ENCODE measurements around the gene WDR35. TPM values are rescaled to one million over a fixed set of nuclear protein-coding genes. Genes with fewer than 3 reads are reported as not detected.

The WDR35 gene
- total and polyA plus RNA-seq, 2 donors (not counting 3 experiments of a cell fraction or from before 2014, with no cell fraction given) = 3.6 to 8.0 TPM

- Histone ChIP-seq H3K9ac (replicated peaks; ENCODE audit: extremely low read depth, insufficient read depth, low read length) (no peak overlapping the region), H3K4me1 (ENCODE audit: control insufficient read depth, extremely low read depth, insufficient read depth, low read length) (no peaks in the 10 kb centered on the region), H4K20me1 (replicated peaks; ENCODE audit: control insufficient read depth, extremely low read depth, insufficient read depth, low read length) (no peaks in the 10 kb centered on the region), H3K27ac (ENCODE audit: insufficient read depth, low read depth, low read length) (no peak overlapping the region), H3K79me2 (ENCODE audit: control insufficient read depth, insufficient read depth, low read length) (no peaks in the 10 kb centered on the region), H3K36me3 (ENCODE audit: control insufficient read depth in 2 of 2, extremely low read depth in 1 of 2, insufficient read depth in 2 of 2, low read length in 2 of 2) (no peaks in the 10 kb centered on the region), H3K9me1 (replicated peaks; ENCODE audit: control insufficient read depth, extremely low read depth, insufficient read depth, low read length) (no peaks in the 10 kb centered on the region), H3K4me3 (replicated peaks in 1 of 3; ENCODE audit: insufficient read depth in 1 of 3, low read depth in 1 of 3, low read length in 3 of 3) (no peak overlapping the region), H3K27me3 (ENCODE audit: control insufficient read depth in 2 of 2, insufficient read depth in 2 of 2, low read length in 2 of 2) (no peaks in the 10 kb centered on the region), H2AFZ (ENCODE audit: low read depth, low read length) (no peak overlapping the region), H3K4me2 (ENCODE audit: insufficient read depth, low read length) (no peak overlapping the region), H3K9me3 (replicated peaks; ENCODE audit: control insufficient read depth, insufficient read depth, low read length) (no peaks in the 10 kb centered on the region)
- no peak for DNase-seq (ENCODE audit: low read depth, low spot score)
- FAIRE-seq = no peak
- POLR2A ChIA-PET = no interaction called here
- BruUV-seq (replicated peaks) = no TSS peak
- dilution Hi-C loops (cut with MboI; ENCODE audit: extremely low pct_ligation_motif_present, low sequenced_read_pairs) (no loop called here), intact Hi-C loops (cut with micrococcal nuclease) (no loop called here)
- CTCF ChIA-PET = no interaction called here
- TF ChIP-seq EZH2 (IDR thresholded peaks at IDR 0.05; ENCODE audit: borderline replicate concordance, low read depth, low read length, severe bottlenecking) = no peak
- no peak for TF ChIP-seq POLR2A (IDR thresholded peaks at IDR 0.05; ENCODE audit: low read depth, low read length)
- no peak for TF ChIP-seq MAX (IDR thresholded peaks at IDR 0.05; ENCODE audit: insufficient read depth, insufficient read length)
- no peak for TF ChIP-seq JUN (IDR thresholded peaks at IDR 0.05; ENCODE audit: borderline replicate concordance, insufficient read depth, insufficient read length, low read depth)
- TF ChIP-seq GATA2 (IDR thresholded peaks at IDR 0.05; ENCODE audit: insufficient read depth, insufficient read length, low read depth, low read length) = no peak
- no peak for TF ChIP-seq POLR2AphosphoS5 (IDR thresholded peaks at IDR 0.05; ENCODE audit: insufficient read depth, low read depth, low read length)
- no peak for TF ChIP-seq MYC (IDR thresholded peaks at IDR 0.05; ENCODE audit: low read depth, low read length)
- no peak for TF ChIP-seq CTCF (IDR thresholded peaks at IDR 0.05; ENCODE audit: extremely low read depth in 1 of 2, insufficient read depth in 1 of 2, low read depth in 1 of 2, low read length in 2 of 2)
- no peak for TF ChIP-seq FOS (IDR thresholded peaks at IDR 0.05; ENCODE audit: borderline replicate concordance, insufficient read depth, low read length)
Observed at GRCh38 chr2:19883971-19884720, 105.8 kb downstream of the WDR35 start.
